GM19397 (cell line): ENCODE data around the gene NCK2.
A peak's percentile ranks its signal among the peaks of the same experiment; 100 is the strongest.

ENCODE experiments used
- ATAC-seq: cut with Tn5 transposase; IDR thresholded peaks from one replicate; pipeline ENCODE4 v1.9.1; 2021; ENCODE audit warnings: mild to moderate bottlenecking, moderate library complexity; ENCODE audit not compliant: unreplicated experiment

Gene NCK2

DNA sequence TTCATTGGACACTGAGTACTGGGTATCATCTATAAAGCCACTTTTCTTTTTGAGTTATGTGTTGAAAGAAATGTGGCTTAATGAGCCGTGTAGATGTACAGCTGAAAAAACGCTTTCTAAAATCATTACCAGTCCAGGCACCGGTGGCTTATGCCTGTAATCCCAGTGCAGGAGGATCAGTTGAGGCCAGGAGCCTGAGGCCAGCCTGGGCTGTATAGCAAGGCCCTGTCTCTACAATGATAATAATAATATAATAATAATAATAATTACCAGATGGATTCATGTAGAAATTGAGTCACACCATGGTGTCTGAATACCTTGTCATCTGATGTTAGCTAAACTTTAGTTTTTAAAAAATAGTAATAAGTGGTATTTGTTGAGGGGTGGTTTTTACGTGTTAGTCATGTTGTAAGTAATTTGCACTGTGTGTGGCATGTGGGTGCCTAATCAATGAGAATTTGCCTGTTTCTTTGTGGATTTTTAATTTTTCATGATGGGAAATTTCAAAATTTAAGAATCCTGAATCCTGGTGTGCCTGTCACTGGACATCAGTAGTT, 30.1 kb downstream of the NCK2 start:
- no peak for ATAC-seq

DNA sequence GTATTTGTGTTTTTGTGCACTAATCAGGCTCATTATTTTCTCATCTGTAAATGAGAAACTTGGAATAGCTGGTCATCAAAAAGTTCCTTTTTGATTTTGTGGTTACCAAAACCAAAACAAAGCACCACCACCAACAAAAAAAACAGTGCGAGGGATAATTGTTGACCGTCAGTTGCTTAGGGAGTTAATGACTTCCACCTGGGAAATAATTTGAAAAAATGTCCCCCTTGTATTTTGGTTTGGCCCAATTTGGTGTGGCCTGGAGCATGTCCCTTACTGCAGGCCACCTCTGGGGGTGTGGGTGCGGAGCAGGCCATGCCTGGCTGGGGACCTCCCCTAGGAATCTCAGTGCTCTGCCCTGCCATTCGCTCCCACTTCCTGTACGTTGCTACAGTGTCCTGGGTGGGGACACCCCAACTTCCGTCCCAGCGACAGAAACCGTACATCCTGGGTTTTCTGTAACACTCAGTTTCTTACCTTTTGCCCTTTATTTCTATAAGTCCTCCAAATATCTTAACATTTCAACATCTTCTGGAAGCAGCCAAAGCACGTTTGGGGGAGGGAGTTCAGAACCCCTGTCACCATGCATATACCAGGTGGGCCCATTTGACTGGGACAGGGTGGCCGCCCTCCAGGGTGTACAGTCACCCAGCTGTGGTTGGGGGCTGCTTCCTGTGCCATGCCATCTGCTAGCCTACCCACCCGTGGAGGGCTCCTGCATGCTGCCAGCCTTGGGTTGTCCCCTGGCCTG, 31.3 kb downstream of the NCK2 start:
- ATAC-seq = peak; percentile 46

DNA sequence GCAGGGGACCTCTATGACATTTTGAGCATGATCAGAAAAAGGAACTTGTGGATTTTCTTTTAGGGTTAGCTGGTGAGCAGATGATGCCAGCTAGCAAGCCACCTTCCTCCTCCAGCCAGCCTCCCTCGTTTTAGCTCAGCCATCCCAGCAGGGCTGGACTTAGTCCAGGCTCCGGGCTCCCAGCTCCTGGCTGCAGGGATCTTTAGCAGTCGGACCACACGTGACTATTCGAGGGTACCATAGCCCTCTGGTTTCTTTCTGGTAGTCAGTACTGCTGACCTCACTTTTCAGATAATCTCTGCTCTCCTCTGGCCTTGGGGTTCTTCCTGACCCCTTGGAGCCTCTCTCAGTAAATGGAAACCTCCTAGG, 31.8 kb downstream of the NCK2 start:
- ATAC-seq = no peak

DNA sequence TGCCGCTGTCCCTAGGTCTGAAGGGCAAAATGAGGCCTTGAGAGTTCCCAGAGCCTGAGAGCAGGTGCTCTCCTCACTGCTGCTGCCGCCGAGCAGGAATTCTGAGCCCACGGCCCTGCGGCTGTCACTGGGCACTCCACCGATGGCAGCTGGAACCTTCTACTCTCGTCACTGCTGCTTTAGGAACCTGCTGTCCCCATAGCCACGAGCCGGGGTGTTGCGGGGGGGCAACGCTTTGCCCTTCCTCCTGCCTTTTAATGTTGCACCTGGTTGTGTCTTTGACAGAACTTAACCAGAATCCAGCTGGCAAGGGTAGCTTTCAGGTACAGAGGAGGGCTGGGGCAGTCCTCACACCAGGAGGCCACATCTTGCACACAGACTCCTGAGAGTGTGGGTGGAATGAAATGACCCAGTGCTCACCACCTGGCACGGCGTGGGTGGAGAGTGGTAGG, 32.3 kb downstream of the NCK2 start:
- no peak for ATAC-seq

DNA sequence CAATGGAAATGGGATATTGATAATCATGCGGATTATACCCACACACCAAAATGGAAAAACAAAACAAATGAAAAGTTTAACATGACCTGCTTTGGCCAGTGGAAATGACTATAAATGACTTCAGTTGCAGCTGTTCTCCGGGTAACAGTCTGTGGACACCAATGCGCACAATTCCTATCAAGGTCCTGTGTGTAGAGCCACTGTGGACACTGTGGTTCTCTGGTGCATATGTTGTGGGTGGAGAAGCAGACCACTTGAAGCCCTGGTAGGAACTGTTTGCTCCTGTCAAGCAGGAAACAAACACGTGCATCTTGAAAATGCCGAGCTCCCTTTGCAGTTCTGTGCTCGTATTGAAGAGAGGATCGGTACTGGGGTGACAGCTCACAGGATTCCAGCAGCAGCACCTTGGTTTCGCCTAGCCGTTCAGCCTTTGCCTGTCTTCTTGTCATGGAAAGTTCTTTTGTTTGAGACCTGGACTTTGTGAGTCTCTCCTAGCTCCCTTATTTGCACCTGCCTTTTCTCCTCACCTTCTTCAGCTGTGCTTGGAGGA, 32.9 kb downstream of the NCK2 start:
- ATAC-seq = no peak

DNA sequence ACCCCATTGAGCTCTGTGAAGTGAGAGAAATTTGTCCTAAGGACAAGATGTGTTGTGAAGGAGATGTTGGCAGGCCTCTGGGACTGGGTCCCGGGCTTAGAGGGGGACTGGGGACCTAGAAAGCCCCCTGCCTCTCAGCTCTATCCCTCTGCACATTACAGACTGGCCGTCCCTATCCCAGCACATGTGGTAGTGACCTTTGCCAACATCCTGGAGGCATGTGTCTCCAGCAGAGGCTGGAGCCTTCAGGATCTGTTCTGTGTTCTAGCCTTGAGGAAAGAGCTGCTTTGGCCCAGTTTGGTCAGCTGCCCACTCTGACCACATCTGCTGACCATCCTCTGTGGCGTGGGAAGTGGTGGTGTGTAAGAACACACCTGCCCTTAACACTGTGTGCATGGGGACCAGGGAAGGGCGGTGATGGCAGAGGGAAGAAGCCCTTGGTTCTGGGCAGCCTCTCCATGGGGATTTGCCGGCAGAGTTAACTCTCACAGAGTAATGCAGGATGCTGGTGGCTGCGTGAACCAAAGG, 33.4 kb downstream of the NCK2 start:
- no peak for ATAC-seq

DNA sequence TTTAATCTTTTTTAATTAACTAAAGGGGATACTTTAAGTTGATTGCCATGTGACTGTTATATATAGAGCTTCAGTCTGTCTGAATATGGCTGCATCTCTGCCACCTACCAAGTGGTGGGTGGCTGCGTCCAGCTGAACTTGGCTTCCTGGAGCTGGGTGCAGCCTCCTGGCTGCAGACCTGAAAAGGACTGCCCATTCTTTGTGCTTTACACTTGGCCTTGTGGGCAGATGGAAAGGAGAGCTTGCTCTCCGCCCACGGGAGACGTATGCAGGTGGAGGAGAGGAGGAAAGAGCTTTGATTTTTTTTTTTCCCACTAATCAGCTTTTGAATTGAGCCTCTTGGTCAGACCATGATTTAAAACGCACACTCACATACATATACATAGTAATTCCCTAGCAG, 34.7 kb downstream of the NCK2 start:
- no peak for ATAC-seq

DNA sequence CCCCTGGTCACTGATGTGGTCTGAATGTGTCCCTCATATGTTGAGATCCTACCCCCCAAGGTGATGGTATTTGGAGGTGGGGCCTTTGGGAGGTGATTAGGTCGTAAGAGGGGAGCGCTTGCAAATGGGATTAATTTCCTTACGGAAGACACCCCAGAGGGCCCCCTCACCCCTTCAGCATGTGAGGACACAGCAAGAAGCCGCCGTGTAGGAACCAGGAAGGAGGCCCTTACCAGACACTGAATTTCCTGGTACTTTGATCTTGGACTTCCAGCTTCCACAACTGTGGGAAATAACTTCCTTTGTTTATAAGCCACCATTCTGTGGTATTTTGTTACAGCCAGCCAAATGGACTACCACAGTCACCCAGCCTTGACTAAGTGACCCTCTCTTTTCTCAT, 35.9 kb downstream of the NCK2 start:
- no peak for ATAC-seq

DNA sequence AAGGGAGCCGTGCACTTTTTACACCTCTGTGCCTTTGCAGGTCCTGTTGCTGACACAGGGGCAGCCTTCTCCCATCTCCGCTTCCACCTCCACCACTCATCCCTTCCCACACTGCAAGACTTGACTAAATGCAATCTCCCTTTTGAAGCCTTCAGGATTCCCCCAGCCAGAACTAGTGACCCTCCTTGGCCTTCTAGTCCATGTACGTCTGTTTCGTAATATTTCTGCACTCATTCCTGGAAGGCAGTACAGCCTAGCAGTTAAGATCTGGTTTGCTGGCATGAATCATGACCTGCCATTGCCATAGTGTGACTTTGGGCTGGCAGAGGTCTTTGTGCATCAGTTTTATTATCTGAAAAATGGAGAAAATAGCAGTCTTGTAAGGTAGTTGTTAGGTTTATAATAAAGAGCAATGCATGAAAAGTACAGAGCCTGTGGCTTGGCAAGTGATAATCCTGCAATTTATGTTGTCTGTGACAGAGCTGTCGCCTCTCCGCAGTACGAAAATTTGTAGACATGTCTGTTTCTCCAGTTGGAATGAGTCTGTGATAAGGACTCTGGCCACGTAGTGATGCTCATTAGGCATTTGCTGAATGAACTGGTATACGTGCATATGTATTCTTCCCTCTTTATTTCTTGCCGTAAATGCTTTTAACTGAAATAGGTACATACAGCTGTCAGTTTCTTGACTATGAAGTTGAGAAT, 36.7 kb downstream of the NCK2 start:
- no peak for ATAC-seq

DNA sequence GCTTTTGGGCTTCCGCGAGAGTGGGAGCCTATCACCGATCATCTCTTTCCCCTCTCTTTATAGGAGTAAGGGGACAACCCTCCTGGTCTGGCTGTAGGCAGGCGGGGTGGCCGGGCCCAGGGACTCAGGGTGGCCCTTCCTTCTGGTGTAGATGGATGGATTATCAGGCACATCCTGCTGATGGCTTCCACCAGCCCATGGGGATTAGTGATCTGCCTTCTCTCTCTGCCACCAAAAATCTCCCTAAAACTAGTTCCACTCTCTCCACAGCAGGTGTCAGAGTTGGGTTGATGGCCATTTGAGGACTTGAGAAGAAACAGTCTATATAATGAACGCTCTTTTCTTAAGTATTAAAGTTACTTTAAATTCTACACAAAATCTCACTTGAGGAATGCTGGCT, 37.4 kb downstream of the NCK2 start:
- ATAC-seq = no peak

DNA sequence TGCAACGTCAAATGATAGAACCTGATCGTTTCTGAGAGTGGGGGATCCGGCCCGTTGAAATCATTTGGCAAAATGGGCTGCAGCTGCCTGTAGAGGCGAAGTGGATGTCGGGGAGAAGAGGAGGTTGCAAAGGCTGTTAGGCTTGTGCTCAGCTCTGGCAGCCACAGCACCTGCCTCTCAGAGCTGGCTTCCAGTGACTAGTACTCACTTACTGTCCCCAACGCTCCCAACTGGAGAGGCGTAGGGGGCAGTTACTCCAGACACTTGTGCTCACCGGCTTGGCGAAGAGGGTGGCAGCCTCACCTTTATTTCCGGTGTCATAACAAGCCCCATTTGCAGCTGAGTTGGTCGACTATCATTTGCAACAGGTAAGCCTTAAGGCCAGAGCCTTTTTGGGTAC, 37.9 kb downstream of the NCK2 start:
- no peak for ATAC-seq

DNA sequence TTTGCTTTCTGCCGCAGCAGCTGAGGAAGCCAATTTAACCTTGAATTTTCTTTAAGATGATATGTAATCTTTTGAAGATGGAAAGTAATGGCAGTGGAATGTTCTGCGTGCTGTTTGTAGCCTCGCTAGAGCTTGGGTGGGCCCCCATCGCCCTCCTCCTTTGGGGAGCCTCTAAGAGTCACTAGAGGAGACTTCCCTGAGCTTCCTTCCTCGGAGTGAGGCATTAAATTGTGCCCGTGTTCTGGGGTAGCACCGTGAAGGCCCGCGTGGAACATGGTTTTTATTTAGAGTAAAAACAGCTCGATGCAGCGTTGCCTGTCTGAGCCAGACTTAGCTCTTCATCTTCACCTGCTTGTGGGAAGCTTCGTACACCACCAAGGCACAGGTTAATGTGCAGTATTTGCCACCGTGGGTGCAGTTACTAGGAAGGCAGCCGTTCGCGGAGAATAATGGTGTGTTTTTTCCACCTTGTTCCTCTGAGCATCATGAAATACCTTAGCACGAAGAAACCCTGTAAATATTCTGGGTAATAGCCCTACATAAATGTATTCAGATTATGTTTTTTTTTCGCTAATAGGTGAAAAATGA, 38.5 kb downstream of the NCK2 start:
- ATAC-seq = no peak

DNA sequence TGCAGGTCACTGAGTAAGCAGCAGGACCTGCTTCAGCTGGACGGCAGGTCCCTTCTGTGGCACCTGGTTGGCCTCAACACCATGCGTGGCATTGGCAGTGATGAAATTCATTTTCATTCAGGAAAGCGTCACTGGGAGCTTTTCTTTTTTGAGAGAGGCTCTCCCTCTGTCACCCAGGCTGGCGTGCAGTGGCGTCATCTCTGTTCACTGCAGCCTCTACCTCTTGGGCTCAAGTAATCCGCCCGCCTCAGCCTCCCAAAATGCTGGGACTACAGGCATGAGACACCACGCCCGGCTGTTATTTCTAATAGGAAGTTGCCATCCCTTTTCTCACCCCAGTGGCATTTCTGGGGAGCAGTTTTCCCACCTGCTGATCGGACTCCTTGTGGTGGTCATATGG, 39.3 kb downstream of the NCK2 start:
- ATAC-seq = no peak

DNA sequence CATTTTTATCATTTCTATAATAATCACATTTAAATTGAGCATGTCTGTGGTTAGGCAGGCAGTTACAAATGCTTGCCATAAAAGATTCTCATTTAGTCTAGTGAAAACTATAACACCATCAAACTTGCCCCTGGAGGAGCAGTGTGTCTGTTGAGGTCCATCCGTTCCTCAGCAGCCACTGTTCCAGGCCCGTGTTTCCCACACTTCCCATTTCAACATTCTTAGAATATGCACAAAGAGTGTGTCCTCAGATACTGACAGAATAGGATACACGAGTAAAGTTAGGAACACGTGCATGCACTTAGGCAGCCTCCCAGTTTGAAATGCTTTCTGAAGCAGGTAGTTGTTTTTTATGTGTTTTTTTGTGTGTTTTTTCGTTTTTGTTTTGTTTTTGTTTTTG, 39.9 kb downstream of the NCK2 start:
- no peak for ATAC-seq

DNA sequence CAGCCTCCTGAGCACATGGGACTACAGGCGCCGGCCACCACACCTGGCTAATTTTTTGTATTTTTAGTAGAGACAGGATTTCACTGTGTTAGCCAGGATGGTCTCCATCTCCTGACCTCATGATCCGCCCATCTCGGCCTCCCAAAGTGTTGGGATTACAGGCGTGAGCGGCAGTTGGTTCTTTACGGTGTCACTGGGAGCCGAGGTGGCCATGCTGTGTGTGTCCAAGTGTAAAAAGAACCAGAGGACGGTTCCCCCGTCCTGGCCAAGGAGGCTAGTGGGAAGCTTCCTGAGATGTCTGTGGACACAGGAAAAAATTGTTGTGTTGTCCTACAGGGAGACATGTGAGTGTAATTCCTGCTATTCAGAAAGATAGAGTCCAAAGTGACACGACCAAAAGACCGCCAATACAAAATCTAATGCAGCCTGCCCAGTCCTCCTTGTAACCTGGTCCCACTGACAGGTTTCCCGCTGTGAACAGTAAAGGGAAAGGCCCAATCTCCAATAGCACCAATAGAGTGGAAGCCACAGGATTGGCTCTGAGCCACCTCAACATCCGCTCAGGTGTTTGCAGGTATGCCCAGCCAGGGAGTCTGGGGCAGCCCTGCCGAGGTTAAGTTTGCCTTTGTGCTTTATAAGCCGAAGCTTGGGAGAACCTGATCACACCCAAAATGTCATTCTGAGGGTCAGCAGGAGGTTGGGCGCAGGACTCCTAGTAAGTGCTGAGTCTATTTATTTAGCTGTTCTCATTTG, 40.6 kb downstream of the NCK2 start:
- no peak for ATAC-seq

DNA sequence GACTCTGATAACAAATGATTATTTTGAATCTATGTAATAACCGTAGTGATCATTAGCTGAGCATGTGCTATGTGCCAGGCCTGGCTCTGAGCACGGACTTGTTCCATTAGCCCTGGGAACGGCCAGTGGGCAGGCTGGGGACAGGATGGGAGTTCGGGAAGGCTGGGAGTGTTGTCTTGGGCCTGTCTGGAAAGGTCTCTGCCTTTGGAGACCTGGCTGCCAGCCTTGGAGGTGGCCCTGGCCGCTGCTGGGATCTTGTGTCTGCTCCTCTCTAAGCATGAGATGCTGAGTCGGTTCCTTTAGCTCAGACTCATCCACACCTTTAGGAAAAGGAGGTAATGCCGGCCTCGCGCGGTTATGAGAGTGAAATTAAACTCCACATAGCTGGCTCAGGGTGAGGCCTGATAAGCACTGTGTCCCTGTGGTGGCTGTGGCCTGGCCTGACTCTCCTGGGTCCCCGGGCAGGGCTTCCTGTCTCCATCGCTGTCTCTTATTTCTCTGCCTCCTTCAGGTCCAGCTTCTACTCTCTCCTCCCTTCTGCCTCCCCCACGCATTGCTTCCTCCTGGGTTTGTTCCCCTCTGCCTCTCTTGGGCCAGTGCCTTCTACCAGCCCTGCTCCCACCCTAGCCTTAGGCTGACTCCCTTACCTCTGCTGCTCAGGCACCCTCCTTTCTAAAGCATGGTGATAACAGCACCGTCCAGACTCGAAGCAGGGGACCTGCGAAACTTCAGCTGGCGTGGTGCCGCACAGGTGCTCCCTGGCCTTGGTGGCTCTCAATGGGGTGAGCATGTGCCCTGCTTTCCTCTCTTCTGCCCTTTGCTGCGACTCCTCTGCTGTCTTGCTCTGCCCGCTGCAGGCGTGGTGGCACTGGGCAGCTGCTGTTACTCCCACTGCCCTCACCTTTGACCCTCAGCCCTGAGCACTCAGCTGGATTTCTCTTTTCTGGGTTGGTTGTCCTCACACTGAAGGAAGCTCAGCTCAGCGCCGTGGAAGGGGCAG, 41.8 kb downstream of the NCK2 start:
- ATAC-seq = no peak

DNA sequence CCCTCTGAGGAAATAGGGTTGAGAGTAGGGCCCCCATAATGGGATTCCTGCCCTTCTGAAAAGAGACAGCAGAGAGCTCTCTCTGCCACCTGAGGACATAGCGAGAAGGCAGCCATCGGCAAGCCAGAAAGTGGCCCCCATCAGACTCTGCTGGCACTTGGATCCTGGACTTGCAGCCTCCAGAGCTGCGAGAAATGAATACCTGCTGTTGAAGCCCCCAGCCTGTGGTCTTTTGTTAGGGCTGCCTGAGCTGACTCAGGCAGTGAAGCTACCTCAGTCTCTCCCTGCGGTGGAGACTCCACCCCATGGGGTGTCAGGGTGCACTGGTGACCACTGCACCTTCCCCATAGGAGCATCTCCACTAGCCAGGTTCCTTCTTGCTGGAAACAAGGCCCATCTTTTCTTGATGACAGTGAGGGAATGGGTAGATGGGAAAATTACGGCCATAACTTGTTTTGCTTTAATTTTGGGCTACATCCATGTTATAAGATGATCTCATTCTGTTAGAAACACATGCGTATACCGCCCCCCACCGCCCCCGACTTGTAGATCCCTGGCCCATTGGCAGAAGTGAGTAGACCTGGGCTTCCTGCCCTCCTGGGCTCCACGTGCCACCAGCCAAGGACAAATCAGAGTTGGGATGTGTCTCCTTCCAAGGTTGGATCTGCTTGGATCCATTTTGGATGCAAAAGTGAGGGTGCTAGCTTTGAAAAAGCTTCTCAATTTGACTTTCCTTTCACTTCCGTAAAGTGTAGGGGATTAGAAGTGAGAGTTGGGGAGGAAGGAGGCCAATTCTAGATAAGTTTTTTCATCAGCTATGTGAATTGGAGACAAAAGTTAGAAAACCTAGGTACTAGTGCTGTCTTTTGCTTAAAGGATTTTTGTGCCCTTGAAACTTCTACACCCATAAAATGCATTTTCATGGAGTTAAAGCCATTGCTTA, 42.9 kb downstream of the NCK2 start:
- no peak for ATAC-seq

DNA sequence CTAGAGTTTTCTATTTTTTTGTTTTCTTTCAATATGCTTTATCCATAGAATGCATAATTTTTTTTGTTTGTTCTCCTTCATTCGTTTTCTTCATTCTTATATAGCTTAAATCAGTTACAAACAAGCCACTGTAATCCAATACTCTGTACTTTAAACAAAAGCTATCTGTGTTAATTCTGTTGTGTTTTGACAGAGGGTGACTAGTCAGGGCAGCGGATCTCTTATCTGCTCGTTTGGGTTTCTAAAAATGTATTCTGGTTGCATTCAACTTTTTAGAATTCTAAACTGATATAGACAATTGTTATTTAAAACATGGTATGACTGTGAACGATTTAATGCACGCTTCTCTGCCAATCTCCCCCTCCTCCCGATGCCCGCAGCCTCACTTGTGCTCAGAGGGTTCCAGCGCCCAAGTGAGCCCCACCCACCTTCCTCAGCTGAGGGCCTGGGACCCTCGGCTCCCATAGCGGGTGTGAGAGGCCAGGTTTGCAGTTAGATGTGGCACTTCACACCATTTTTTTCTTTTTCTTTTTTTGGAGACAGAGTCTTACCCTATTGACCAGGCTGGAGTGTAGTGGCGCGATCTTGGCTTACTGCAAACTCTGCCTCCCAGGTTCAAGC, 44.1 kb downstream of the NCK2 start:
- no peak for ATAC-seq
